Spinal cord (tissue), 10 donors: ENCODE results near the gene LRP3. TPM values are rescaled to one million over a fixed set of nuclear protein-coding genes. Genes with fewer than 3 reads are reported as not detected.
A peak's percentile ranks its signal among the peaks of the same experiment; 100 is the strongest.
"Not testable (repeated sequence)": the region's sequence is repeated elsewhere in the genome, so short reads cannot be mapped to it uniquely, and the experiment has no call there.

ENCODE experiments used
- DNase-seq, 6 donors: peaks; one replicate each; pipeline versions ENCODE4 v3.0.0 to v3.0.0-alpha.2; 2013 to 2015; ENCODE audit warnings: low spot score in 6 of 6, low read depth in 4 of 6
- H3K27ac ChIP-seq: one replicate; pipeline ENCODE4 v1.5.1; 2013; ENCODE audit warnings: low read depth, low read length, control low read depth
- H3K27me3 ChIP-seq: one replicate; pipeline ENCODE4 v1.6.1; 2013; ENCODE audit warnings: low read length; ENCODE audit not compliant: control insufficient read depth, insufficient read depth
- H3K36me3 ChIP-seq: one replicate; pipeline ENCODE4 v1.6.1; 2013; ENCODE audit warnings: low read length; ENCODE audit not compliant: control insufficient read depth, insufficient read depth
- H3K4me1 ChIP-seq: one replicate; pipeline ENCODE4 v1.6.1; 2013; ENCODE audit warnings: low read length; ENCODE audit not compliant: control insufficient read depth, insufficient read depth
- H3K4me3 ChIP-seq: one replicate; pipeline ENCODE4 v1.5.1; 2013; ENCODE audit warnings: low read depth, low read length, control low read depth
- H3K9me3 ChIP-seq: one replicate; pipeline ENCODE4 v1.6.1; 2013; ENCODE audit warnings: low read length; ENCODE audit not compliant: control insufficient read depth, insufficient read depth
- WGBS: methylation state at CpG from one replicate; pipeline ENCODE4 v1.1.5; 2013; ENCODE audit warnings: missing lambda C conversion rate; ENCODE audit not compliant: insufficient coverage; 5-methylcytosine and 5-hydroxymethylcytosine counted together
- polyA plus RNA-seq, 2 donors: library from polyadenylated mRNA; unstranded; fragments of 120-200 nt; gene quantifications; one replicate each; pipeline ENCODE4 v1.2.1, GENCODE V29; 2013; ENCODE audit not compliant: insufficient read length in 2 of 2
- total RNA-seq, 2 donors: library from RNA; depleted of rRNA in 1 of 2; stranded (reverse); fragments of 120-200 nt in 1 of 2; fragments of >200 nt in 1 of 2; gene quantifications; one replicate each; pipeline versions ENCODE4 v1.2.3 to v1.2.4, GENCODE V29; 2013 to 2014
- donor health status: healthy.

LRP3 gene
- total and polyA plus RNA-seq, 4 donors = 35.4 to 130 (median 83.5) TPM

DNA sequence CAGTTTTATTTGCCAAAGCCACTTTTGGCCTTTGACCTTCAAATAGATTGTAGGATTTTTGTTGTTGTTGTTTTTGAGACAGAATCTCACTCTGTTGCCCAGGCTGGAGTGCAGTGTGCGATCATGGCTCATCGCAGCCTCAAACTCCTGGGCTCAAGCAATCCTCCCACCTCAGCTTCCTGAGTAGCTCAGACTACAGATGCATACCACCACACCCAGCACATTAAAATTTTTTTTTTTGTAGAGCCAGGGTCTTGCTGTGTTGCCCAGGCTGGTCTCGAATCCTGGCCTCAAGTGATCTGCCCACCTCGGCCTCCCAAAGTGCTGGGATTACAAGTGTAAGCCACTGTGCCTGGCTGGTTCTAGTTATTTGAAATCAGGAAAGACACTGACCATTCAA is 3.0 kb upstream of the LRP3 start:
- H3K4me3 ChIP-seq, H3K27me3 ChIP-seq, H3K27ac ChIP-seq, H3K9me3 ChIP-seq, H3K36me3 ChIP-seq, DNase-seq: not testable (repeated sequence)
- peaks cover 21% of the 10 kb centered on the region for H3K4me1 ChIP-seq
- WGBS = 94% methylated on average over 4 of the region's 4 CpGs

DNA sequence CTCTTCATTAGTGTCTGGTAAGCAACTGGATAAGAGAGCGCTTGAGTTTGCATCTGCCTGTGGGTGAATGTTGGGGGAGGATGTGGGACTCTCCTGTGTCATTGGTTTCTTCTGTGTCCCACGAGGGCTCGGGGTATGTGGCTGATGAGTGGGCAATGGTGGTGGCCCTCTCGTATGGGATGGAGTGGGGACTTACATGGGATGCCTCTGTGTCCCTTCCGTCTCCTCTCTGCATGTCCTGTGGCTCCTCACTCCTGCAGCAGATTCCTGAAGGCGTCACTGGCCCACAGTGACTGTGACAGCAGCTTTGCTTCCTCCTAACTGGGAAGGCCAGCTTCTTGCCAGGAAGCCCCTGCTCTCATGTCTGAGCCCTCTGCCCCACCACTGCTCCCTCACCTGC is 2.6 kb upstream of the LRP3 start:
- peaks cover 26% of the 10 kb centered on the region for H3K4me1 ChIP-seq
- DNase-seq = no peak
- WGBS = 88% methylated on average over 5 of the region's 6 CpGs

DNA sequence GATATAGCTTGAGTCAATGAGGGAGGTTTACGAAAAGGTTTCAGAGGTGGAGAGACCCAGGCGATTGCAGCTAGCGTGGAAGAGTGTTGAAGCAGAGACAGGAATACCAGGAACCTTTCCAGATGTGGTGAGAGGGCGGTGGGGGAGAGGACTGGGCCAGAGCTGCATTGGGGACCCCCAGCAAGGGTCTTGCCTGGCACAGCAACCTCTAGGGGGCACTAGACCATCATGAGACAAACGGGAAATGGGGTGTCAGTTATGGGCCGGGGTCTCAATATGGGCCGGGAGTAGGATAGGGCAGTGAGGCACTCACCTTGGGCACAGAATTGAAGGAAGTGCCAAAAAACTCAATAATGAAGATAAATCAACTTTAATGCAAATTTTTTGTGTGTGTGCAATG is 2.1 kb upstream of the LRP3 start:
- Histone ChIP-seq H3K4me1 (peaks cover 27% of the 10 kb centered on the region), H3K36me3 (peaks cover 10% of the 10 kb centered on the region), H3K27ac (no peak overlapping the region), H3K9me3 (no peaks in the 10 kb centered on the region), H3K4me3 (no peak overlapping the region), H3K27me3 (no peaks in the 10 kb centered on the region)
- 72% methylated on average over 7 of the region's 7 CpGs for WGBS
- DNase-seq = no peak

More for the DNA sequence above, 2.6 kb upstream of the LRP3 start:
- Histone ChIP-seq H3K4me3 (no peak overlapping the region), H3K36me3 (peaks cover 5% of the 10 kb centered on the region), H3K27me3 (no peaks in the 10 kb centered on the region), H3K9me3 (no peaks in the 10 kb centered on the region), H3K27ac (no peak overlapping the region)

DNA sequence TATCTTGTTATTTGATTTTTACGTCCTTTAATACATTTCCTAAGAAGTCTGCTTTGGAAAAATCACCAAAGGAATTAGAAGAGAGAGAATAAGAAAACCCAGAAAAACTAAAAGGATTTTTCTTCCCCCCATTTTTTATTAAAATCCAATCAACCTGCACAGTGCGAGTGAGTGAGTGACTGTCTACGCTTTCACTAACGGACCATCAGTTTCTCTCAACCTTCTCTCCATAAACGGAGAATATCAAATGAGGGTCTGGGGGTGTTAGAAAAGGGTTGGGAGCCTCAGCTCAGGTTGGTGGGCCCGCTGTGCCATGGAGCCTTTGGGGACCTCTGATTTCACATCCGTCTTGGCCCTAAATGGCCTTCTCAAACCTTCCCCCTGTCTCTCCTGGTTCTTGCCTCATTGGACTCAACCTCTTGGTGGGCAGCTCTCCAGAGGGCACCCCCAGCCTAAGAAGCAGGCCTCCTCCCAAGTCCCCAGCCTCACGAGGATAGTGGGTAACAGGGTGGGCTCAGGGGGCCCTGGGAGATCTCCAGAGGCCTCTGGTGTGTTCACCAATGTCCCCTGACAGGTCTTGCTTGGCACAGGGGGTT is 763 bp upstream of the LRP3 start:
- Histone ChIP-seq H3K4me1 (peaks cover 25% of the 10 kb centered on the region), H3K27me3 (no peaks in the 10 kb centered on the region), H3K36me3 (peaks cover 23% of the 10 kb centered on the region), H3K4me3 (no peak overlapping the region), H3K27ac (no peak overlapping the region), H3K9me3 (no peaks in the 10 kb centered on the region)
- no peak for DNase-seq
- WGBS = 100% methylated on average over 1 of the region's 8 CpGs

DNA sequence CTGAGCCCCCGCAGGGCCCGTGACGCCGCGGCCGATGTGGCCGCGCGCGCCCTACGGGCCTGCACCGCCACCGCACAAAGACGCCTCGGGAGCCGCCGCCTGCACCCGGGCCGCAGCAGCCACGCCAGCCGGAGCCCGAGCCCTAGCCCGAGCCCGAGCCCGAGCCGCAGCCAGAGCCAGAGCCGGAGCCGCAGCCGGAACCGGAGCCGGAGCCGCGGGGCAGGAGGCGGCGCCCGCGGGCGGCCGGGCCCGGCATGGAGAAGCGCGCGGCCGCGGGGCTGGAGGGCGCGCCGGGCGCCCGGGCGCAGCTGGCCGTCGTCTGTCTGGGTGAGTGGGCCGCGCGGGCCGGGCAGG is 379 bp downstream of the LRP3 start:
- Histone ChIP-seq H3K27me3 (no peaks in the 10 kb centered on the region), H3K36me3 (peaks cover 35% of the 10 kb centered on the region), H3K4me1 (peaks cover 25% of the 10 kb centered on the region), H3K4me3 (no peak overlapping the region), H3K9me3 (no peaks in the 10 kb centered on the region), H3K27ac (no peak overlapping the region)
- peak in 2 of 6 donors; percentile 17 to 37 for DNase-seq
- WGBS = 0% methylated on average over 57 of the region's 57 CpGs

DNA sequence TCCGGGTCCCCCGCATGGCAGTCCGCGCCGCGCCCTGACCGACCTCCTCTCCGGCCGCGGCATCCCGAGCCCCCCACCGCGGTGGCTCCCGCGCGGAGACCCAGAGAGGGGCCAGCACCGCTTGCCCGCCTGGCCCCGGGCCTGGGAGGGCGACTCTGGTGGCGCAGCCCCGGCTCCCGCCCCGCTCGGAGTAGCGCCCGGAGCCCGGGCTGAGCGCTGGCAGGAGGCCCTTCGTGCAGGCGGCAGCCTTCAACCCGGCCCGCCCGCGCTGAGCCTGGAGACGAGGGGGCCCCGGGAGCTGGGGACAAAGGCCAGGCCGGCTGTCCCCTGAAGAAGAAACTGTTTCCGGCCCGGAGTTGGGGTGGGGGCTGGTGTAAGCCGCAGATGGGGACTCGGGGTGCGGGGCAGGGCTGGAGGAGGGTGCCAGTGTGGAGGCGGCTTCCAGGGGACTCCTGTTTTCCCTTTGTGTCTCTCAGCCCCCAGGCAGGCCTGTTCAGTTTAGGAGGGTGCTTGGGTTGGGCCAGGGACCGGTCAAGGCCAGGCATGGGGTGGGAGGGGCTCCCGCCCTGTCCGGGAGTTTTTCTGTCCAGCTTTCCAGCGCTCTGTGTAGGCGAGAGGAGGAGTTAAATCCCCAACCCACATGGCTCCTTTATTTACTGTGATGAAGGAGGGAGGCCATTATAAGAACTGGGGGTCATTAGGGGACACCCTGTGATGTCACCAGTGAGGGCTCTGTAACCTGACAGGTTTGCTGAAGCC is 935 bp downstream of the LRP3 start:
- Histone ChIP-seq H3K36me3 (peaks cover 40% of the 10 kb centered on the region), H3K27me3 (no peaks in the 10 kb centered on the region), H3K27ac (no peak overlapping the region), H3K4me3 (peak overlapping the region; percentile 54), H3K4me1 (peaks cover 25% of the 10 kb centered on the region), H3K9me3 (no peaks in the 10 kb centered on the region)
- peak in 2 of 6 donors; percentile 18 to 65 for DNase-seq
- WGBS = under 1% methylated on average over 47 of the region's 49 CpGs

DNA sequence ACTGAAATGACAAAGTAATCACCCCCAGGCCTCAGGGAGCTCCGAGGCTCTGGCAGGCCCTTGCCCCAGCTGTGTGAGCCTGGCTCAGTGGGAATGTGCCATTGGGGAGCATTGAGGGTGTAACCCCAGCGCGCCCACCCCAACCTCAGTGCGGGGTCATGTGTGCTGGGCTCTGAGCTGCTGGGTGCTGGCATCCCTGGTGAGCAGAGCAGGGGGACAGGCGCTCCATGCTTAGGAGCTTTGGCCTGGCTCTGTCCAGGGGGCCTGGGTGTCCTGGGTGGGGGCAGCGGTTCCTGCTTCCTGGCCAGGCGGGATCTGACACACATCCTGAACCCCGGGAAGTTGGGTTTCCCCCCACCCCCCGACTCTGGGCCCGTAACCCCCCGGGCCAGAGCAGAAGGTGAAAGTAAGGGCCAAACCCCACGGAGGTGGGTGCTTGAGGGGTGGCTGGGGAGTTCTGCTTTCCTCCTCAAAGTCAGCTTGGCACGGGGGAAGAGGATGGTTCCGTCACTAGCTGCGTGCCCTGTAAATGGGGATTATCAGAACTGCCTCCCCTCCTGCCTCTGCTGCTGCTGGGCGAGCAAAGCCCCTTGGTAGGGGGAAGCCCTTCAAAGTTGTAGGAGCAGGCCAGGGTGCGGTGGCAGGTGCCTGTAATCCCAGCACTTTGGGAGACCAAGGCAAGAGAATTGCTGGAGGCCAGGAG is 1.7 kb downstream of the LRP3 start:
- Histone ChIP-seq H3K4me1 (peaks cover 25% of the 10 kb centered on the region), H3K27ac (no peak overlapping the region), H3K4me3 (peak overlapping the region; percentile 54), H3K36me3 (peaks cover 48% of the 10 kb centered on the region), H3K27me3 (no peaks in the 10 kb centered on the region), H3K9me3 (no peaks in the 10 kb centered on the region)
- 79% methylated on average over 11 of the region's 17 CpGs for WGBS
- DNase-seq = no peak

DNA sequence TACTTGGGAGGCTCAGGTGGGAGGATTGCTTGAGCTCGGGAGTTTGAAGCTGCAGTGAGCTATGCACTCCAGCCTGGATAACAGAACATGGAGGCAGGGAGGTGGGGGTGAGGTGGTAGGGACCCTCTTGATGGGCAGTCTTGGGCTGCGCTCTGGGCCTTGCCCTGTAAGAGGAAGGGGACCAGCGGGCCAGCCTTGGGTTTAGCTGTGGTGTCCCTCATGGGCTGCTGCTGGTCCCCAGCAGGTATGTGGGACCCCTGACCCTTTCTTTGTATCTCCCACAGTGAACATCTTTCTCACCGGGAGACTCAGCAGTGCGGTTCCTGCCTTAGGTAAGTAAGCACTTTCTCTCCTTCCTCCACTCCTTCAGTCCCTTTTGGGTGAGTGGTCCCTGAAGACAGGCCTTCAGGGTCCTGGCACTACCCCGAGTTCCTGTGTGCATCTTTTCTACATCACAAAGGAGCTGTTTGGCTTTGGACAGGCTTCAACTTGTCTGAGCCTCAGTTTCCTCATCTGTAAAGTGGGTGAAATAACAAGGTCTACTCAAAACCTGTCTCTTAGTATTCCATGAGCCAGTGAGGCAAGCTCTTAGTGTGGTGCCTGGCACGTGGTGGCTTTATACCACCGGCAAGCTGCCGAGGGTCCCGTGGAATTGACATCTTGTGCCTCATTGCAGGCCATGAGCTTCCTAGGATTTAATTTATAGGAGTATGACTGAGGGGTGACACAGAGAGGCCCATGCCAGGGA is 2.5 kb downstream of the LRP3 start:
- Histone ChIP-seq H3K27ac (no peak overlapping the region), H3K36me3 (peaks cover 56% of the 10 kb centered on the region), H3K4me1 (peaks cover 27% of the 10 kb centered on the region), H3K27me3 (no peaks in the 10 kb centered on the region), H3K9me3 (no peaks in the 10 kb centered on the region), H3K4me3 (no peak overlapping the region)
- DNase-seq = no peak
- WGBS = 94% methylated on average over 7 of the region's 10 CpGs

DNA sequence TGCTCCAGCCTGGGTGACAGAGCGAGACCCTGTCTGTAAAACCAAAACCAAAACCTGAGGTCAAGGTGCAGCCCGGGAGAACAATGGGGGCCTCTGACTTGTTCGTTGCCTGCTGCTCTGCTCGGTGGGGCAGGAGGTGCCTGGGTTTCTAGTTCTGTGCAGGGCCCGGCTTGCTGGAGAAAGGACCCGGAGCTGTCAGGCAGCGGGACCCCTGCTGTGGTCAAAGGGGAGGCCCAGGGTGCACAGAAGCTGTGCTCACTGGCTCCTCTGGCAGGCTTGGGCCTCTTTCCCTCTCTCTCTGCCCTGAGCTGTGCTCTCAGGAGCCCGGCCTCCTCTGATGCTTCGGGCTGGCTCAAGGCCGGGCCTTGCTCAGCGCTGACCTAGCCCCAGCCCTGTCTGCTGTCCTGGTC is 3.5 kb downstream of the LRP3 start:
- peaks cover 27% of the 10 kb centered on the region for H3K4me1 ChIP-seq
- DNase-seq = no peak
- H3K4me3 ChIP-seq = no peak overlapping the region
- WGBS = 91% methylated on average over 11 of the region's 11 CpGs
- H3K27me3 ChIP-seq = no peaks in the 10 kb centered on the region
- no peak overlapping the region for H3K27ac ChIP-seq
- H3K36me3 ChIP-seq = peaks cover 66% of the 10 kb centered on the region
- H3K9me3 ChIP-seq = no peaks in the 10 kb centered on the region
